ENCODE measurements around the gene LPAR1.
"Not testable (repeated sequence)": the region's sequence is repeated elsewhere in the genome, so short reads cannot be mapped to it uniquely, and the experiment has no call there.

The LPAR1 gene

DNA sequence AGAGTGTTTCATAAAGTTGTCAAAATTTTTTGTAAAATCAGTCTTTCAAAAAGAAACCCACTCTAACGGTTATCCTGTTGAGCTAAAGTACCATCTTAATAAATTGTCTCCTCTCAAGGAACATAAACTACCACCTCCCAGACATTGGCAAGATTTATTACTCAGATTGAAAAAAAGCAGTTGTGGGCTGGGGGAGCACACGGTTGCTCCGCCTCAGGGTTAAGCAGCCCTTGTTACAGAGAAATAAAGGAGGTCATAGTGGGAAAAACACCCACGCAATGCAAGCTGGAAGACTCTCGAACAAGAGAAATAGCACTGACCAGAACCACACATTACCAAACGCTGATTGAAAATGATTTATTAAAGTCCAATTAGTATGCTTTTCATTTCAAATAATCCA is 165.3 kb downstream of the LPAR1 start:
- DNase-seq (ENCODE audit: low spot score): no peak

DNA sequence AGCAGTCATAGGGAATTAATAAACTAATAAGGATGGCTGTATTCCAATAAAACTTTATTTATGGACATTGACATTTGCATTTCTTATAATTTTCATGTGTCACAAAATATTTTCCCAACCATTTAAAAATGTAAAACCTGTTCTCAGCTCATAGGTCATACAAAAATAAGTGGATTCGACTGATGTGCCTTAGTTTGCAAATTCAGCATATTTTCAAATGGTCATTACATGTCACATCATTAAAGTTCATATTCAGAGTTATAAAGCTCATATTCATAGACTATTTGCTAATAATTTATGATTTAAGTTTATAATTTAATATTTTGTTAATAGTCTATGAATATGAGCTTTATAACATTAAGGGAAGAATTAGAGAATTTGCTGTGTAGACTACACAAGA is 166.5 kb downstream of the LPAR1 start:
- no peak for DNase-seq (ENCODE audit: low spot score)

DNA sequence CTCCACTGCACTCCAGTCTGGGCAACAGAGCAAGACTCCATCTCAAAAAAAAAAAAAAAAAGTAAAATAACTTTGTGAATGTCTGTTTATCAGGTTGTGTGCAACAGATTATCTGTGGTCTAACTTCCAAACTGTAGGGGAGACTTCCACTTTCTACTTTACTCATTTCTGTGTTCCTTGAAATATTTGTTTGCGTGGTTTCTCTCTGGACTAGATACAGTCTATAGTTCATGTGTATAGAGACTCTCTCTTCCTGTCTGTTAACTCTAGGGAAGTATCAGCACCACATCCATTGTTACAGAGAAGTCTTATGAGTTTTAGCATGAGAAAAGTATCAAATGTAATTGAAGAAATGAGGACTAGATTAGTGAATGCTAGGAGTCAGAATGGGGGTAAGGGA is 168.3 kb downstream of the LPAR1 start:
- DNase-seq (ENCODE audit: low spot score): no peak

DNA sequence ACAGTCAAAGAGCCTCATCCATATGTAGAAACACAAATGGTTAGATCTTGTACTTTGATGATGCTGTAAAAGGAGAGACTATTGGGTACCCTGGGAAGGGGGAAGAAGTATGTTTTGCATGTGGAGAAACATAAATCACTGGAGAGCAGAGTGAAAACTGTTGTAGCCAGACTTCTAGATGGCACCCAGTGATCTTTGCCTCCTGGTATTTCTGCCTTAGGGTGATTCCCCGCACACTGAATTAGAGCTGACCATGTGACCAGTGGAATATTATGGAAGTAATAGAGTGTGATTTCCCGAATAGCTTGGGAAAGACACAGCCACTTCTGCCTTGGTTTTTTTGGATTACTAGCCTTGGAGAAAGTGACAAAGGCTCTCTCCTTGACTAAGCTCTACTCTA is 174.3 kb downstream of the LPAR1 start:
- no peak for DNase-seq (ENCODE audit: low spot score)

DNA sequence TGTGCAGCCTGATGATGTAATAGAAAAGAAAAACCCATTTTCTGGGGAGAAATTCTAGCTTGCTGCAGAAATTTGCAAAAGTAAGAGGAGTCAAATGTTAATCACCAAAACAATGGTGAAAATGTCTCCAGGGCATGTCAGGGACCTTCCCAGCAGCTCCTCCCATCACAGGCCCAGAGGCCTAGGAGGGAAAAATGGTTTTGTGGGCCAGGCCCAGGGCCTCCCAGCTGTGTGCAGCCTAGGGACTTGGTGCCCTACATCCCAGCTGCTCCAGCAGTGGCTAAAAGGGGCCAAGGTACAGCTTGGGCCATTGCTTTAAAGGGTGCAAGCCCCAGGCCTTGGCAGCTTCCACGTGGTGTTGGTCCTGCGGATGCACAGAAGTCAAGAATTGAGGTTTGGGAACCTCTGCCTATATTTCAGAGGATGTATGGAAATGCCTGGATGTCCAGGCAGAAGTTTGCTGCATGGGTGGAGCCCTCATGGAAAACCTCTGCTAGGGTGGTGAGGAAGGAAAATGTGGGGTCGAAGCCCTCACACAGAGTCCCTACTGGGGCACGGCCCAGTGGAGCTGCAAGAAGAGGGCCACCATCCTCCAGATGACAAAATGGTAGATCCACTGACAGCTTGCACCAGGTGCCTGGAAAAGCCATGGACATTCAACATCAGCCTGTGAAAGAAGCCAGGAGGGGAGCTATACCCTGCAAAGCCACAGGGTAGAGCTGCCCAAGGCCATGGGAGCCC is 176.7 kb downstream of the LPAR1 start:
- not testable (repeated sequence) for DNase-seq (ENCODE audit: low spot score)

DNA sequence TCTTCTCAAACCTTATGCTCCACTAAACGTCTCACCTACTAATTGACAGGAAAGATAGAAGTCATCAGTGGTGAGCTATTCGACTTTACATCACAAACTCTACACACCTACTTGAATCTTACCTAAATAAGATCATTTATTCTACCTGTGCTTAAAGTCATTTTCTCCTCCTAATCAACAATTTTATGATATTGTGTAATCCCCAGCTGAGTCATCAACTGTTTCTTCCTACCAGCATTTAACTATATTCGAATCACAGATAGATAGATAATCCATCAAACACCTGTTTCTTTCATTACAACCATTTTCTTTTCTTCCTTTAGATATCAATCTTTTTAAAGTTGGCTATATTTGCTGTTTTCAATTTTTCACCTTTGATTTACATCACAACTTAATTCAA is 181.5 kb downstream of the LPAR1 start:
- no peak for DNase-seq (ENCODE audit: low spot score)

DNA sequence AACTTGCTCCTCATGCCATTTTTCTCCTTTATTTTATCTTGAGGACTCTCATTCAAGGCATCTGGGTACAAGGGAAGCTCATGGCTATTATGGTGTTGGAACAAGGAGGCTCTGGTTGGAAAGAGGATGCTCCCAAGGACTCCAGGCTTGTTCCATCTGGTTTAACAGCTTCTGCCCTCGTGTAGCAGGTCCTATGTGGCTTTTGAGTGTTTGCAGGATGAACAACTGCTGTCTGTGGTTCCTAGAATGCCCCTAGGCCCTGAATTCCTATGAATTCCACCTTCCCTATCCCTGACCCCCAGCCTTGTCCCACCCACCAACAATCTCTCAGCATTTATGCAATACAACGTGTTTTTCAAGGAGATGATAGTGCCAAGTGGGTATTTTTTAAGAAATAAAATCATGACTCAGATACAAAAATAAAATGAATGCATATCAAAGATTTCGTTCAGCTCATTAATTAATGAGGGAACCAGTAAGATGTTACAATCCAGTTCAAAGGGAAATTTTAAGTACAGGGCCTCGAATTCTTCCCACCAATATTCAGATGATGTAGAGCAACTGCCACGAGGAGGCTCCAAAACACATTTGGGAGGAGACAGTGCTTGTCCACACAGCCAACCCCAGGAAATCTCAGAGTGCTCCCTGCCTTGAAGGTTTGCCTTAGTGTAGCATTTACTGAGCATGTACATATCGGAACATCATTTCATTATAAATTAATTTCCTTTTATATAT is 187.7 kb downstream of the LPAR1 start:
- no peak for DNase-seq (ENCODE audit: low spot score)

DNA sequence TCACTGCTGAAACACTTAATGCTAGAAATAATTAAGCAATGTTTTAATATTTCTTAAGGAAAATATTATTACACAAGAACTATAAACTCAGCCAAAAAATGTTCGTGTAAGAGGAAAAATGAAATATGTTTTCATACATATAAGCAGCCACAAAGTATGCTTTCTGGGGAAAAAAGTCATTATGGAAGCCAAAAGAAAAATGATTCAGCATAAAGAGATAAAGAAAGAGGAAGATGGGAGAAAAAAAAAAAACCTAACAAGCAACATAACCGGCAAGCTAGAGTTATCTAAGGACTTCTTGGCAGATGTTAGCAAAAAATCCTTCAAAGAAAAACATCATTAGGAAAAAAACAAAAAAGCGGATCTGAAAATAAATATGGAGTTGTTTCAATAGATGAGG is 190.6 kb downstream of the LPAR1 start:
- no peak for DNase-seq (ENCODE audit: low spot score)

DNA sequence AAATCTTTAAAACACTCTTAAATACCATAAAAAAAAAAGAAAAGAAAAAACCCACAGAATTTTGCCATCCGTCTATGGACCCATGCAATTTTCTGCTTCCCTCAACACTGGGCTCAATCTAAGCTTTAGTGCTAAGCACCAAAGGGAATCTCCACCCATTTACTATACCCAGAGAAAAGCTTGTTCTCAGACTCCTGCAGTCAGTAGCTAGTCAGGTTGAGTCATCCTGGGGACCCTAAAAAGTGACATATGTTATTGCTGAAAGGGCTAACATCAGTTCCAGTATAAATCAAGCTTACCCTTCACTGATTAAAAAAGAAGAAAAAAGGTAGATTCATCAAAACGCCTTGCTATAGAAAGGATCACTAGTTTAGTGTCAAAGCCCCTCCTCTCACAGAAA is 192.1 kb downstream of the LPAR1 start:
- no peak for DNase-seq (ENCODE audit: low spot score)

DNA sequence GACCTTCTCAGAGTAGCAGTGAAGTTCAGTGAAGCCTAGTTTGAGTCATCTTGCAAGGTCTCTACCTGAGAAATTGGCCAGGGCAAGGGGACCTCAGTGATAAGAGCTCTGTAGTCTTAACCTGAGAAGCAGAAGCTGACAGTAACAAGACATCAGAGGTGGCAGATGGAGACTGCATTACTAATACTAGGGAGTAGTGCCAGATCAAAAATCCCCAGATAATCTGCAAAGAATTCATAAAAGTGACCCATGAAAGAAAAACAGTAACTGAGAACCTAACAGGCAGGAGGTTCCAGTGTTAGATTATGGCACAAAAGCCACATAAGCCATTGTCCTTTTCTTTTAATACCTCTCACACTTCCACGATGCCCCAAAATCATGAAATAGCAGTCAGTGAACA is 194.1 kb downstream of the LPAR1 start:
- no peak for DNase-seq (ENCODE audit: low spot score)

DNA sequence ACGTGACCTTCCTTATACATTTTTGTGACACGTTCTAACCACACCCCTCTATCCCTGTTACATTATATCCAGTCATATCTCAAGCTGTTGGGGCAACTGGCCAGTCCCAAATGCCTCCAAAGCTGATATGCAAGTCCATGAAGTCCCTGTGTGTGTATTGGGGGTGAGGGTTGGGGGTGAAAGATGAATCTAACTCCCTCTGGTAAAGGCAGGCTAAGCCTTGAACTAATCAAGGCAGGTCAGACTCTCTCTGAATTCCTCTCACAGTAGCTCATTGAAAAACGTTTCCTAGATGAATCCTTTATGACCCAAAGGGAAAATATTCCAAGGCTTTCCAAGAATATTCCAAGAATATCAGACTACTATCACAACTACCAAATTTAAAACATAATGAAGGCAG is 195.3 kb downstream of the LPAR1 start:
- DNase-seq (ENCODE audit: low spot score): no peak

DNA sequence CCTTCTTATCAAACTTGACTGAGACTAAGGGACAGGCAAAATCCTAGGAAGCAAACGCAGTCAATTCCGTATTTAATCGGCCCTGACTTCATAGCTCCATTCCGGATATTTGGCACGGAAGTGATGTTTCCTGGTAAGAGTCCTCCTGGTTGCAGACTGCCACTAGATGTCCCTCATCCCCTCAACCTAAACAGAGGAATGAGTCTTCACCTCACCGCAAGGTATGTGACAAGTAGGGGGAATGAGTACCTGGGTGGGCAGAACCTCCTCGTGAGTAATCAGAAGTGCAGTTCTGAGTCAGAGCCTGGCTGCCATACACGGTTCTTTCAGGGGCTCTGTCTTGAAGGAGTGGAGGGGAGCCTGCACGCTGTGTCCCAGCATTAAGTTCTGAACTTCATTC is 196.1 kb downstream of the LPAR1 start:
- no peak for DNase-seq (ENCODE audit: low spot score)

DNA sequence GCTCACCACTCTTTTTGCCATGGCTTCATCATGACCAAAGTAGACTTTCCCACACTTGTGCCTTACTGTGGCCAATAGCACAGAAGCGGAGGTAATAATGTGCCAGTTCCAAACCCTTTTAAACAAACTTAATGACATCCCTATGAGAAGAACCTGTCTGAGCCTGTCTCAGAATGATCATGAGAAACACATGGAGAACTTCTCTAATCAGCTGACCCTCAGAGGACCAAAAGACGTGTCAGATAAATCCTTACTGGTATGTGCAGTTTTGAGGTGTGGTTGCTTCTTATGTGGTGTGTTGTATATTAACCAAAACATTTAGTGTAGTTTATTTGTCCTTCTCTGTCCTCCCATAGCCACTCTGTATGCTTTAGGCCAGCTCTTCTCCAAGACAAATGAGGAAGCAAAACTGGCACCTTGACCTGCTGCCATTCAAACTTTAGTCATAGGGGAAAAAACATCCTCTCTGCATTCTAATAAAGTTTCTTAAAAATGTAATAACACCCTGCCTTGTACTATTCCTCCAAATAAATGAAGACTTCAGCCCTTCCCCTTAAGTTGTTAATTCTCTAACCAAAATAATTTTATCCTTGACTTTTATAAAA is 200.8 kb downstream of the LPAR1 start:
- DNase-seq (ENCODE audit: low spot score): no peak

DNA sequence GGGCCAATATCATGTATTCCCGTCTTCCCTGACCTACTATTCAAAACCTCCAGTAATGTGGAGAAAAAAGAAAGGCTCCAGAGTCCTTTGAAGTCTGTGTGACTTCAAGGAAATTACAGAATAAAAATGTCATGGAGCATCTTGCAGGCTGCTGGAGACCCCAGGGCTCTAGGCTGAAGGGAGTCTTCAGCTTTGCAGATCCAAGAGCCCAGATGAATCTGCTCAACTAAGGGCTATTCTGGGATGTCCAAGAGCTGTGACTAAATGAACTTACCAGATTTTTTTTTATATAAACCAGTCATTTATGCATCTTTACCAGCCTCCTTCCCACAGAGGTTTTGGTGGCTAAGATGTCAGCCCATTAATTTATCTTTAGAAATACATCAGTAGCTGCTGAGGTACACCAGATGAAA is 202.4 kb downstream of the LPAR1 start:
- no peak for DNase-seq (ENCODE audit: low spot score)

DNA sequence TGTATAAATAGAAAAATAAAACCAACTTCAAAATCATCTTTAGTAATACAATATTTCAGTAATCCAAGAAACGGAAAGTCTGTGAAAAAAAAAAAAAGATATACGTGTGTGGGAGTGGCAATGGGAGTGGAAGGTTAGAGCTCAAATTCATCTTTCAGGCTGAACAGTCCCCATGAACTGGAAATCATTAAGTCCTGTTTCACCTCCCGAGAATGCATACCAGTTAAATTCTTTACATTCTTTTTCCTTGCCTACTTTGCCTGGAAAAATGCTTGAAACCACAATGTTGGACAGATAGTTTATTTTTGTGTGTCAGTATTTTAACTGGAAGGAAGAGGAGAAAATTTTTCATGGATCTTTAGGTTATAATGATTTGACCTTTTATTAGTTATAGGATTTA is 202.9 kb downstream of the LPAR1 start:
- DNase-seq (ENCODE audit: low spot score): no peak

DNA sequence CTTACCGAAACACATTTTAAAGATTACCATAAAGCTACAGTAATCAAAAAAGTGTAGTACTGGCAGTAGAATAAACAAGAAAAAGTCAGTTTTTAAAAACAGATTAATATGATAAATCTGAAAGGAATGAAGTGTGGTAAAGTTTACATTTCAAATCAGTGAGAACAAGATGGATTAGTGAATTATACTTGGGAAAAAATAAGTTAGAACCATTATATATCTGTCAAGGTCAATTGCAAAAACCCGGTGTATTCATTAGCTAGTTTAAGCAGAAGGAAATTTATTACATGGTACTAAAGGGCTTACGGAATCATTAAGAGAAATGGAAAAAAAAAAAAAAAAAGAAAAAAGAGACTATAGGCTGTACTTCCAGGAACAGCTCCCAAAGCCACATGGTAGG is 205.3 kb downstream of the LPAR1 start:
- no peak for DNase-seq (ENCODE audit: low spot score)

DNA sequence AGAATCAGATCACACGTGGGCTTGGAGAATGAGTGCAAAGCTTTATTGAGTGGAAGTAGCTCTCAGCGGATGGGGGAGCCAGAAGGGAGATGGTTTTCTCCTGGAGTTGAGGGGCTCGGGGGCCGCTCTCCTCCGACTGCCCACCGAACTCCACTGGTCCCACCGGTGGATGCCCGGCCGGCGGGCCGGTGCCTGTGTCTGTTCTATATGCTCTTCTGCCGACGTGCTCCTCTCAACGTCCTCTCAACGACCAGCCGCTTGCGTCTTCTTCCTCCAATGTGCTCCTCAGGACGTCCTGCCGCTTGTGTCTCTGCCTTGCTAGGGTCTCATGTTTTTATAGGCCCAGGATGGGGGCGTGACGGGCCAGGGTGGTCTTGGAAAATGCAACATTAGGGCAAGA is 207.8 kb downstream of the LPAR1 start:
- DNase-seq (ENCODE audit: low spot score): no peak

DNA sequence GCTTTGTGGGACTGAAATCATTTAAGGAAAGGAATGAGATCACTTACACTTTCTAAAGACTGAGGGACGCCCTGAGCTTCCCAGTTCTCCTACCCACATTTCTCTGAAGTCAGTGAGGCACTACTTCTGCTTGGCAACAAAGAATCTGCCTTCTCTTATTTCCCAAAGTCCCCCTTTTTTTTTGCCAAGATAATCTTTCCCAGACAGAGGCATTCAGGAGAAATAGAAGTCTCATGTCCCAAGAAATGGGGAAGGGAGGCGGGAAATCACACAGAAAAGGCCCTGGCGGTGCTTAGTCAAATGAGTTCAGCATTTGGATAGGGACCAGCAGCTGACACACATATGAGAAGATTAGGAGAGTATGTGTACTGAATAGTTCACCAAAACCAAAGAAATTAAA is 210.0 kb downstream of the LPAR1 start:
- no peak for DNase-seq (ENCODE audit: low spot score)

DNA sequence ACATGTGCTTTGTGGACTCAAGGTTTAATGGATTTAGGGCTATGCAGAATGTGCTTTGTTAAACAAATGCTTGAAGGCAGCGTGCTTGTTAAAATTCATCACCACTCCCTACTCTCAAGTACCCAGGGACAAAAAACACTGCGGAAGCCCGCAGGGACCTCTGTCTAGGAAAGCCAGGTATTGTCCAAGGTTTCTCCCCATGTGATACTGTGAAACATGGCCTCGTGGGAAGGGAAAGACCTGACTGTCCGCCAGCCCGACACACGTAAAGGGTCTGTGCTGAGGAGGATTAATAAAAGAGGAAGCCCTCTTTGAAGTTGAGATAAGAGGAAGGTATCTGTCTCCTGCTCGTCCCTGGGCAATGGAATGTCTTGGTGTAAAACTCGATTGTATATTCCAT is 211.9 kb downstream of the LPAR1 start:
- DNase-seq (ENCODE audit: low spot score): not testable (repeated sequence)

DNA sequence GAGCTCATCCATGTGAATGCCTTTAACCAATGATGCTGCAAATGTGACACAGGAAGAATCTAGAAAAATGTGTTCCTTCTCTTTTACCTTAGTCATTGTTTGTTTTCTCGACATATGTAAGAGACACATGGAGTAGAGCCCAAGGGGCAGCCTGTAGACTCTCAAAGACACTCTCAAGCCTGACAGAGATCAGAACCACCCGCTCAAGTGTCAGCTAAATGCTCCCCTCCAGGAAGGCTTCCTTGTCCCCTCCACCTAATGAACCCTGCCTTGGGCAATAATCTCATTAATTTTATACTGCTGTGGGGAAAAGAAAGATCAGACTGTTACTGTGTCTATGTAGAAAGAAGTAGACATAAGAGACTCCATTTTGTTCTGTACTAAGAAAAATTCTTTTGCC is 212.3 kb downstream of the LPAR1 start:
- DNase-seq (ENCODE audit: low spot score): no peak

DNA sequence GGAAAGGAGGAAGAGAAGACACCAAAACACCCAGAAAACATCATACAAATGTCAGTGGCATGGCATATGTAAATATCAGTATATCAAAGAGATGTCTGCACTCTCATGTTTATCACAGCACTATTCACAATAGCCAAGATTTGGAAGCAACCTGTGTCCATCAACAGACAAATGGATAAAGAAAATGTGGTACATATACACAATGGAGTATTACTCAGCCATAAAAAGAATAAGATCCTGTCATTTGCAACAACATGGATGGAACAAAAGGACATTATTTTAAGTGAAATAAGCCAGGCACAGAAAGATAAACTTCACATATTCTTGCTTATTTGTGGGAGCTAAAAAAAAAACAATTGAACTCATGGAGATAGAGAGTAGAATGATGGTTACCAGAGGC is 213.1 kb downstream of the LPAR1 start:
- DNase-seq (ENCODE audit: low spot score): not testable (repeated sequence)

Data from HuH-7.5 (cell line).